ENCODE data around the gene DLG2. TPM values are rescaled to one million over a fixed set of nuclear protein-coding genes. Genes with fewer than 3 reads are reported as not detected.

The DLG2 gene
- total and polyA plus RNA-seq, 2 of the 4 experiments (the other 2 are of a cell fraction): 0.31 to 0.36 TPM

DNA sequence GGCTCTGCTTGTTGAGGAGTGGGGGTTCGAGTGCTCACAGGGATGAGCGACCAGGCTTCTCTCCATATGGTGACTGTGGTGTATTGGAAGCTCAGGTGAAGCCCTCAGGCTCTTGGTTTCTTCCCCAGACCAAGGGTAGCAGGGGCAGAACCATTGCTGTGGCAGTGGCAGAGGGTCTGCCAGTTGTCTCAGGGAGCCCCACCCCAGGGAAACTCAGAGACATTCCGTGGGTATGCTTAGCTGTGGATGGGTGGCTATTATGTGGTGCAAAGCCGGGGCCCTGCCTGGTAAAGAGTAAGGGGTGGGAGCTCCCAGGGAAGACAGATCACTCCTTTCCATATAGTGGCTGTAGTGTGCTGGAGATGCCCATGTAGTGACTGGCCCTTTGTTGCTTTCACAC lies 167.8 kb downstream of the DLG2 start:
- Histone ChIP-seq H4K8ac (ENCODE audit: low read depth in 2 of 2, low read length in 2 of 2) (no peak overlapping the region), H3K23ac (ENCODE audit: low read depth, low read length) (no peak overlapping the region), H2BK5ac (ENCODE audit: low read depth, low read length, poor library complexity, severe bottlenecking) (no peak overlapping the region), H3K4me1 (ENCODE audit: control insufficient read depth, insufficient read depth, low read length) (no peaks in the 10 kb centered on the region), H2BK20ac (ENCODE audit: low read depth, low read length) (no peak overlapping the region), H3K27ac (ENCODE audit: insufficient read depth, low read length) (no peak overlapping the region), H2BK120ac (ENCODE audit: low read depth, low read length) (no peak overlapping the region), H4K20me1 (ENCODE audit: insufficient read depth, low read length) (no peaks in the 10 kb centered on the region), H3K4me3 (ENCODE audit: insufficient read depth, low read depth, low read length) (no peak overlapping the region), H3K36me3 (ENCODE audit: control insufficient read depth, insufficient read depth, low read length) (no peaks in the 10 kb centered on the region), H3K27me3 (ENCODE audit: control insufficient read depth, insufficient read depth, low read length) (no peaks in the 10 kb centered on the region), H2BK15ac (ENCODE audit: low read depth, low read length) (no peak overlapping the region), H3K4ac (ENCODE audit: low read depth, low read length) (no peak overlapping the region), H3K56ac (ENCODE audit: extremely low read depth, insufficient read depth, low read length) (no peak overlapping the region), H2AK5ac (ENCODE audit: low read depth, low read length) (no peak overlapping the region), H2AK9ac (replicated peaks; ENCODE audit: low read depth, low read length, poor library complexity) (no peak overlapping the region), H3K4me2 (ENCODE audit: low read depth, low read length) (no peak overlapping the region), H3K79me1 (ENCODE audit: low read depth in 1 of 2, low read length in 2 of 2) (no peaks in the 10 kb centered on the region), H3K9me3 (ENCODE audit: control insufficient read depth, insufficient read depth, low read length) (peaks cover 11% of the 10 kb centered on the region), H2AFZ (replicated peaks; ENCODE audit: low read length, poor library complexity) (no peak overlapping the region), H3K18ac (ENCODE audit: low read depth, low read length) (no peak overlapping the region), H3K14ac (replicated peaks; ENCODE audit: low read depth, low read length) (no peak overlapping the region), H4K91ac (ENCODE audit: insufficient read depth, low read depth, low read length) (no peak overlapping the region), H4K5ac (ENCODE audit: low read depth, low read length) (no peak overlapping the region), H3K9me1 (ENCODE audit: insufficient read depth, low read length) (no peaks in the 10 kb centered on the region), H3K9ac (ENCODE audit: low read depth, low read length) (no peak overlapping the region)
- WGBS, 2 experiments (ENCODE audit: extremely low coverage in 2 of 2, insufficient read length in 1 of 2): 31% methylated on average over 2 of the region's 4 CpGs; no CpG with 5 or more reads in 1 of the 2 experiments
- dilution Hi-C loops (cut with HindIII; ENCODE audit: low sequenced_read_pairs, unreplicated experiment): no loop called here
- in situ Hi-C loops (cut with MboI; ENCODE audit: low sequenced_read_pairs): no loop called here
- CTCF ChIA-PET: no interaction called here
- ATAC-seq (ENCODE audit: low read depth) (no peak), DNase-seq (no peak)
- intact Hi-C loops (cut with micrococcal nuclease): no loop called here
- TF ChIP-seq MAFK (IDR thresholded peaks at IDR 0.05; ENCODE audit: low read depth, low read length) (no peak), BHLHE40 (IDR thresholded peaks at IDR 0.05; ENCODE audit: low read depth, low read length) (no peak), SMC3 (IDR thresholded peaks at IDR 0.05; ENCODE audit: low read depth, low read length) (no peak), FOS (IDR thresholded peaks at IDR 0.05; ENCODE audit: low read depth, low read length) (no peak), MAZ (IDR thresholded peaks at IDR 0.05; ENCODE audit: borderline replicate concordance, low read depth, low read length) (no peak), POLR2A (IDR thresholded peaks at IDR 0.05; ENCODE audit: low read depth, low read length) (no peak)
- TF ChIP-seq, protein P1, sequence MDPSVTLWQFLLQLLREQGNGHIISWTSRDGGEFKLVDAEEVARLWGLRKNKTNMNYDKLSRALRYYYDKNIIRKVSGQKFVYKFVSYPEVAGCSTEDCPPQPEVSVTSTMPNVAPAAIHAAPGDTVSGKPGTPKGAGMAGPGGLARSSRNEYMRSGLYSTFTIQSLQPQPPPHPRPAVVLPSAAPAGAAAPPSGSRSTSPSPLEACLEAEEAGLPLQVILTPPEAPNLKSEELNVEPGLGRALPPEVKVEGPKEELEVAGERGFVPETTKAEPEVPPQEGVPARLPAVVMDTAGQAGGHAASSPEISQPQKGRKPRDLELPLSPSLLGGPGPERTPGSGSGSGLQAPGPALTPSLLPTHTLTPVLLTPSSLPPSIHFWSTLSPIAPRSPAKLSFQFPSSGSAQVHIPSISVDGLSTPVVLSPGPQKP (IDR thresholded peaks at IDR 0.05; ENCODE audit: borderline replicate concordance, low read depth, low read length): no peak
- POLR2A ChIA-PET (ENCODE audit: unreplicated experiment): no interaction called here
- no TSS peak for BruUV-seq (replicated peaks)

Data from IMR-90 (cell line).